ENCODE results near the gene PLEKHA7.

DNA sequence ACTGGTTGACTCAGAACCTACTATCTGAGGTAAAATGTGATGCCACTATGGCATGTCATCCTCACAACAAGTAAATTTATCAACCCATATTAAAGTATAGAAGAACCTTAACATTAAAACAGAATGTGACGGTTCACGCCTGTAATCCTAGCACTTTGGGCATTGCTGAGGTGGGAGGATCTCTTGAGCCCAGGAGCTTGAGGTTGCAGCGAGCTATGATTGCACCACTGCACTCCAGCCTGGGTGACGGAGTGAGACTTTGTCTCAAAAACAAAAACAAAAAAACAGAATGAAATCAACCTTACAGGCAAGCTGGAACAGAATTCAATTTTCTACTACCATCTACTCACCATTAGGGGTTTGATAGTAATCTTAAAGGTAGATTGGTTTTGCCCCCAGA is 86.2 kb downstream of the PLEKHA7 start:
- TF ChIP-seq POLR2A (IDR thresholded peaks at IDR 0.05; ENCODE audit: low read depth, low read length) (no peak), TAF1 (IDR thresholded peaks at IDR 0.05; ENCODE audit: borderline replicate concordance, low read depth, low read length) (no peak), POLR2AphosphoS5 (IDR thresholded peaks at IDR 0.05; ENCODE audit: low read depth, low read length) (no peak)

Measured in GM12892 (cell line).